GM19099 (cell line): ENCODE data around the gene KLF7.

ENCODE experiments used
- POLR2A ChIP-seq: IDR thresholded peaks from 3 replicates; pipeline ENCODE4 v1.6.1; 2011; ENCODE audit warnings: low read depth; ENCODE audit not compliant: insufficient read length; ENCODE audit errors: extremely low read depth

Gene KLF7

DNA sequence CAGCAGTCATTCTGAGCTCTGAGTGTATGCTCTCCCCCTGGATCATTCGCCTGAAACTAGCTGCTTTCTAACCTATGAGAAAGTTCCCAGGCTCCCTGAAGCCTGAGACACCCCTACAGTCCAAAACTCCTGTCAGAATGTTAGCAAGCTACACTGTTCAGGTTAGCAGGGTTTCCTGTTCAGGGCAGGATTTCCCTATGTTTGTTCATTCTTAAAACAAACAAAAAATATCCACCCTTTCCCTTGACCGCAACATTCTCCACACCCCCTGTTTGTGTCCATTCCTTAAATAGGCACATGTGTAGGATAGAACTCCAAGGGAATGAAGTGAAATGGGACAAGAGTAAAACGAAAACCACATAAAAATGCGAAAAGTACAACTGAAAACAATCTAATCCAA, 83.1 kb downstream of the KLF7 start:
- no peak for TF ChIP-seq POLR2A

DNA sequence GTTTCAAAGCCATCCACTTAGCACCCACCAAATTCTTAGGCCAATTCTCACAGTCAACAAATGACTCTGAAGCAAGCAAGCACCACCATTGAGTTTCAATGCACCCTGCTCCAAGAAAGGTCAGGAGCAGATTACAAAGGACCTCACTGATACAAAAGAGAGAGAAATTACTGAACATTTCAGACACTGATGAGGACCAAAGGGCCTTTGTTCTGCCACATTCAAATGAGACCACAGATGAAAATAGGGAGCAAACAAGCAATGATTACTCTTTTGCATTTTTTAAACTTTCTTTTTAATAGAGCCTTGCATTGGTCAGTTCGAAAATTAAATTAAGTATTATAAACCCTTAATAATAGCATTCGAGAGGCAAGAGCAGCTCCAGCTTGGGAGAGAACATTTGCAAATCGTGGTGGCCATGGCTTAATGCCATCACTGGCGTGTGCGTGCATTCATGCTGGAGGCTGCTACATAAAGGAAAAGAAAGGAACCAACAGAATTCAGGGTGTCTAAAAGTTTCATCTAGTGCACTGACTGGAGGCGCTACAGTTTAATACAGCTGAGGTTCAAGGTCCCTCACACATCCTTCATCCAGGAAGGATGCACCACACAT, 87.5 kb downstream of the KLF7 start:
- TF ChIP-seq POLR2A: no peak

DNA sequence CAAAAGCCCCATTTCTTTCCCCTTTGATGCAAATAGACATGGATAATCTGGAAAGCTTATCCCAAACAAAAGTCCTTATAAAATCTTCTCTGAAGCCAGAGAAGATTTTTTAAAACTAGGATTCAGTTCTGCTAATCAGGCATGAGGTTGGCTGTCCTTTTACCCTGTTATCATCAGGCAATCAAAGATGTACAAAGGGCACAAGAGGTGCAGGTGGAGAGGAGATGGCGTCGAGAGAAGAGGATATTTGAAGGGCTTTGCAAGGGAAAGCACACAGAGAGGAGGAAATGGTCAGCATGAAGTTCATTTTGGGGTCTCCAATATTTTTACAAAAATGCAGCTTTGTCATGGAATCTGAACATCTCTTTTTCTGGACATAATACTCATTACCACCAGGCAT, 88.5 kb downstream of the KLF7 start:
- TF ChIP-seq POLR2A: no peak

DNA sequence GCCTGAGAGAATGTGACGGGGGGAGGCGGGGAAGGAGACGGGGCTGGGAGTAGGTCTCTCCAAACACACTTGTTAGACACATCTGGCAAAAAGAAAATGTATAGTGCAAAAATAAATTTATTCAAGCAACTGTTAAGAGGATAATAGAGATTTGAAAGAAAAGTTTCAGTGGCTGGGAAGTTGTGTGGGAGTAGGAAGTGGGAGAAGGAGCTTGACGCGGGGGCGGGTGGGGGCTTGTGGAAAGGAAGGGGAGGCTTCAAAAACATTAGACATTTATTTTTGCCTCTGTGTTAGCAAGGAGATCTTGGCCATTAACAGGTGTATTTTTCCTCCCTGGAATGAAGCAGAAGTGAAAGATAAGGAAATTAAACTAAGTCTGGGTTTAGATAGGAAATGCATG, 90.3 kb downstream of the KLF7 start:
- no peak for TF ChIP-seq POLR2A

DNA sequence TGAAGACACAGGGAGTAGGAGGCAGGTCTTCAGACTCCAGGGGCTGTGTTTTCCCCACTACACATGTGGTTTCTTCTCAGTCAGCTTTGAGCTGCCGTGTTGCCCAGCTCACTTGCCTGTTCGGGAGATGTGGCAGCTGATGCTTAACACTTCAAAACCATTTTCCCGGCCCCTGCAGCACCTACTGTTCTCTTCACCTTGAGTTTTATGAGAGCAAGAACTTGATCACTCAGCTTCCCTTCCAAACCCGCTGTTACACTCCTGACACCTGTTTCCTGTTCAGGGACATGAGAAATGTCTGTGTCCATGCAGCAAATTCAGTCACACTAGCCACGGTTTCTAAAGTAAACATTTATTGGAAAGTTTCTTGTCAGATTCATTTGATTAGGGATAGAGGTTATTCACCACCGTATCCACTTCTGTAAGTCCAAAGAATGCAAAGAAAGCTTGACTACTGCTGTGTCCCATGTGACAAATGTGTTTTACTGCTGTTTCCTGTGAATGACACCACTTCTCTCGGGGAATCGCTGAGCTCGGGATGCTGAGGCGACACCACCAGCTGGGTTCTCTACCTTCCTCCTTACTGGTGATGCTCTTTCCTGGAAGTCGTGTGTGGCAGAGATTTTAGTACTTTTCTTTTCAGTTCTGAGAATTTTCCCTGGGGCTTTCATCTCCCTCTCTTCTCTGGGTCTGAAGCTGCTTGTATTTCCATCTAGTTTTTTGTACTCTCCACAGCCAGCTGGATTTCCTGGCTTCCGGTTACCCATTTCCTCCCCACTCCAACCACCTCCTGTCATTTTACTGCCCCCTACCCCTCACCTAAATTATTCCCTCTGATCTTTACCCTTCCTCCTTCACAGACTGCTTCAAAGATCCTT, 91.7 kb downstream of the KLF7 start:
- TF ChIP-seq POLR2A: no peak

DNA sequence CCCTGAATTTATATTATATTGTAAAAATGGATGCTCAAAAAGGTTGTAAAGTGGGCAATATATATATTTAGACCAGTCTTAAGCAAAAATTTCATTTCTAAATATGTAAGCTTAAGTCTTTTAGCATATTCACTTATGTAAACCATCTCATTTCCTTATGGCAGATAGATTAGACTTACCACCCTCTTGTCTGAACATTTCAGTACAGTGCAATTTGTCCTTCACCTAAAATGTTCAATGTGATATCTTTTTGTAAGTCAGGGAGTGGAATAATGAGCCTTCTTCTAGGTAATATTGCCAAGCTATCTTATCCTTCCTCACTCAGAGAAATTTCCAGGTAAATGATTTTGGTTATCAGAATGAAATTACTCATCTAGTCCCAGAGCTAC, 92.3 kb downstream of the KLF7 start:
- TF ChIP-seq POLR2A: no peak

DNA sequence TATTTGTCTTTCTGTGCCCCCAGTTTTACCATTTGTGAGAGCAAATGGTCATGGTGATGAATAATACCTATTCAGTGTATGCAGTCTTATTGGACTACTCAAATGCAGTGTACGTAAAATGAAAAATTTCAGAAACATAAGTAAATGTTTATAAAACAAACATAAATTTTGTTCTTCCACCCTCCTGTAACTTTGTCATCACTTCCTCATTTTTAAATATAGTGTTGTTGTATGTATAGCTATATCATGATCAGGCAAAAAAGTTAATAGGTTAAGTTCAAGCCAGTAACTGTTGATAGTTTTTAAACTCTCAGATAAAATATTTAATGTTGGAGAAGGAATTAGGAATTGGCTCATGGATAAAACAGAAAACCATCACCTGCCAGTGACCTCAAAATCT, 93.2 kb downstream of the KLF7 start:
- TF ChIP-seq POLR2A: no peak

DNA sequence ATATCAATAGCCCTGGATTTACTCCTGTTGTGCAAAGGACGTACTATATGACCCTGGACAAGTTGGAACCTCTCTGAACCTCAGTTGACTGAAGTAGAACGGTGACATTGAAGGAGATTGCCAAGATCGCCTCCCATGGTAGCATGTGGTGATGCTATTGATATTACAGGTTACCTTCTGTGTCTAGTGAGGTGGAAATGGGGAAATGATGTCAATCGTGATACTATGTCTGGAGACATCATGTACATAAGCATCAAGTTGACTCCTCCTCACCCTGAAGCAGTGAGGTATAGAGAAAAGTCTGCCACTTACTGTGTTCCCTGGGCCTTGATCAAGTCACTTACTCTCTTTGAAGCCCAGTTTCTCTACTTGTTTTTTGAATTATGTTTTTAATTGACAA, 93.9 kb downstream of the KLF7 start:
- no peak for TF ChIP-seq POLR2A

DNA sequence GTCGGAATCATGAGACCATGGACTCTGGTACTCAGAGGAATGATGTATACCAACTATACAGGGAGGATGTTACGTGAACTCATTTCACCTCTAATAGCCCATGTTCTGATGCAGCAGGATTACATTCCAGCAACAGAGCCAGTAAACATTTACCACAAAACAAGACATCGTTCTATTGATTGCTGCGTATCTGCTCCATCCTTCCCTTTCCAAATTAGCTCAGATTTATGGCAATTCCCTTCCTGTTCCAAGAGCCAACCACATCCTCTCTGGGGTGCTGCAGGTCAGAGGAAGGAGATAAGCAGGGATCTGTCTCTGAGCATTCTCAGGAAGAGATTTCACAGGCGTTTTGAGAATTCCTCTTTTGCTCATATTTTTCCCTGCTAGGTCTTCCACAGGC, 98.3 kb downstream of the KLF7 start:
- TF ChIP-seq POLR2A: no peak

DNA sequence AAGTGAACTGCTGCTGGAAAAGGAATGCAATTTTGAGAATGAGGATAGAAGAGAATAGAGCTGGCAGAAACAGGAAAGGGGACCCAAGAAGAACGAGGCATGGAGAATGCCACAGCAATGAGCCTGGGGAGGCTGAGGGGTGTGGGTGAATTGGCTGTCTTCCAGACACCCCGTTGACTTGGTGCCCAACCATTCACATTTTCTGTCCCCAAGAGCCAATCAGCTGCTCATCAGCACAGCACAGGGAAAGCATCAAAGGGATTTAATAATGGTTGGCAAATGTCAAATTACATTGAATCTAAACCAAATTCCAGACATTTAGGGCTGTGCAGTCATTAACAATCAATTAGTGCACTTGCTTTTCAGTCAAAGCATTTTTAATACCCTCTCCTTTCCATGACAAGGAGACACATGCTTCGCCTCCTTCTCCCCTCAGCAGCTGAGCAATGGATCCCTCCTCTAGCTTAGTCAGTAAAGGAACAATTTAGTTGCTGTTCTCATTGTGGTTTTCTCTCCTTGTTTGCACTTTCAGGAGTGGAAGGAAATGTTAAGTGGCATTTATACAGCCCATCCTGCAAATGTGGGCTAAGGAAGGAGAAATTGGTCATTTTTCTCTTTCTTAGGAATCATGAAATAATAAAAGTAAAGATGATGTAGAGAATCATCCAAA, 98.8 kb downstream of the KLF7 start:
- no peak for TF ChIP-seq POLR2A

DNA sequence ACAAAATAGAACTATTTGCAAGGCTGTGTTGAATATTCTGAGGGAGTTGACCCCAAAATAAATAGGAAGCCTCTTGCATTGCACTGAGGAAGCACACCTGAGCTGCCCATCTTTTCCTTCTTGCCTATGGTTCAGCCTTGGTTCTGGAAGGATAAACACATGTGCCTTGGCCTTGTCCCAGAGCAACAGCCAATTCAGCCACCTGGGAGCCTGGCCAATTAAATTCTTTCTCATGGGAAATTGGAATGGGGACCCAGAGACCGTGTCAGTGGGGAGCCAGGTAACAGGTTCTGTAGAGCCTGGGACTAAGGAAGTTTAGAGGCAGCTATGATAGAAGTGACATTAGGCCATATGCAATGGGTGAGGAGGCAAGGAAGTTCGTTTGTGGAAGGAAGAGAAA, 99.6 kb downstream of the KLF7 start:
- no peak for TF ChIP-seq POLR2A

DNA sequence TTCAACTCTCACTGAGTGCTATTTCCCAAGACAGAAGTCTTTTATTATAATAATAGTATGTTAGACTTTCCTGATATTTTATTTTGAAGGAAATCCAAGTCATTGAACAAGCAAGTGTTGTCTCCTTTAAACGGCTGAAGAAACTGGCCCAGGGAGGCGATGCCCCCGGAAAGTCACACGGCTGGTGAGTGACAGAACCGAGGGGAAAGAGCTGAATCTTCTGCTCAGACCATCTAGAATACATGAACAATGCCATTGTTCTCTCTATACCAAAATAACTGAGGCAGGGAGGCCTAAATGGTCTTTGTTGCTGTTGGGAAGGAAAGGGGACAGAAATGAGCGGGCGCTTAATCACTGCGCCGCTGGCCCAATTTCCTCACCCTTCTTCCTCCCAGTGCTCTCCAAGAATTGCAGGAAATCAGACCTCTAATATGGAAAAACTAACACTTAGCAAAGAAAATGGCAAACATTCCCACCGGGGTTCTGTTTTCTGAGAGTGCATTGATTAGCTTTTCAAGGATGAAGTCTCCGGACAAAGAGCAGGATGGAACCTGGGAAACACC, 101.5 kb downstream of the KLF7 start:
- no peak for TF ChIP-seq POLR2A

DNA sequence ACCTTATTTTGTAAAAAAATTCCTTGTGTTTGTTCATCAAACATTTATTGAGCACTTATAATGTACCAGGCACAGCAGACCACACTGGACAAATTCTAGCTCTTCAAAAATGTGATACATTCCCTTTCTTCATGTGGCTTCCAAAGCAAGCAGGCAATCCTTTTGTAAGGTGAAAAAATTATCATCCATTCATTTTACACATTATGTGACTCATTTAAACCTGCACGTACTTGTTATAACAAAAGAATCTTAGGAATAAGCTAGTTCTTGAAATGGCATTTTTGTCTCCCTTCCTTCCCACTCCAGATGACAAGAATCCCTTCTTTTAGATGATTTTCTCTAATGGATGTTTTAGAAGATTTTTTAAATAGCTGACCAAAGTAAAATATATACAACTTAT, 104.6 kb downstream of the KLF7 start:
- TF ChIP-seq POLR2A: no peak

DNA sequence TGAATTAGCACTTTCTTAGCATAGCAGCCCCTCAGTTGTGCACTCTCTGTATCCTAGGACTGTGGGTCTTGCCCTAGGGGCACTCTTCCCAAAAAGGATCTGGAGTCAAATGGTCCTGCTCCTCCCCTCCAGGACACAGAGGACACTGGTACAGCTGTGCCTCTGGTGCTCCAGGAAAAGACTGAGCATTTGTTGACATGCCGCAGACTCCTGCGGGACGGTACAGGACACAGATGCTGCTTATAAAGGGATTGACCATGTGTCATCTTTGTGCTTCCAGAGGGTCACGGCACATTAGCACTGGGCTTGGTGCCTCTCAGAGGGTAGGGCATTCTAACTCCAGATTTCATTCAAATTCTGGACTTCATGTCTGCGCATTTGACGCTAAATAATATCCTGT, 110.5 kb downstream of the KLF7 start:
- no peak for TF ChIP-seq POLR2A

DNA sequence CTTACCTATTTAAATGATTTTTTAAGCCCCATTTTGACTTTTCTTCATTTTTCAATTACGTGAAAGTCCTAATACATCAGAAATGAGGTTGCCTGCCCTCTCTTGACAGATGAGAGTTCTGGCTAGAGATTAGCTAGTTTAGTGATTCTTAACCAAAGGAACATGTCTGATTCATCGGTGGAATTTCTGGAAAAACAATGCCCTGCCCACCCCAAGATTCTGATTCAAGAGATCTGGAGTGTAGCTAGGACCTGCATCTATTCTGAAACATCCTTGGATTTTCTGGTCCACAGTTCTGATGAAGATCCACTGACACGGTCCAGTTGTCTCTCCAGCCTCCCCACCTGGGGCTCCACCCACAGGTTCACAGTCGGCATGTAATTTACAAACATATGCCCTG, 111.2 kb downstream of the KLF7 start:
- no peak for TF ChIP-seq POLR2A
